ENCODE measurements around the gene PSMA8.
"Not testable (repeated sequence)": the region's sequence is repeated elsewhere in the genome, so short reads cannot be mapped to it uniquely, and the experiment has no call there.

Gene PSMA8

GRCh38 chr18:26226229-26227050, 92.8 kb downstream of the PSMA8 start, which contains the start of gene TAF4B:
Gene TAF4B (plus strand): TSS chr18:26226445. CDS start chr18:26226934, 489 bp downstream.
- peak within 1 kb of the TSS; percentile 64 for H3K4me3 ChIP-seq (ENCODE audit: low read length)
- DNase-seq (ENCODE audit: low read depth, low spot score) = peak; percentile 67

GRCh38 chr18:26227051-26227670, 93.5 kb downstream of the PSMA8 start:
- DNase-seq (ENCODE audit: low read depth, low spot score) = no peak
- H3K4me3 ChIP-seq (ENCODE audit: low read length) = peak overlapping the region; percentile 64

- no peak for DNase-seq (ENCODE audit: low read depth, low spot score)
- H3K4me3 ChIP-seq (ENCODE audit: low read length) = no peak overlapping the region
Observed at GRCh38 chr18:26228562-26229260, 95.0 kb downstream of the PSMA8 start.

GRCh38 chr18:26230497-26230896, 96.8 kb downstream of the PSMA8 start:
- H3K4me3 ChIP-seq (ENCODE audit: low read length) = no peak overlapping the region
- DNase-seq (ENCODE audit: low read depth, low spot score) = no peak

DNA sequence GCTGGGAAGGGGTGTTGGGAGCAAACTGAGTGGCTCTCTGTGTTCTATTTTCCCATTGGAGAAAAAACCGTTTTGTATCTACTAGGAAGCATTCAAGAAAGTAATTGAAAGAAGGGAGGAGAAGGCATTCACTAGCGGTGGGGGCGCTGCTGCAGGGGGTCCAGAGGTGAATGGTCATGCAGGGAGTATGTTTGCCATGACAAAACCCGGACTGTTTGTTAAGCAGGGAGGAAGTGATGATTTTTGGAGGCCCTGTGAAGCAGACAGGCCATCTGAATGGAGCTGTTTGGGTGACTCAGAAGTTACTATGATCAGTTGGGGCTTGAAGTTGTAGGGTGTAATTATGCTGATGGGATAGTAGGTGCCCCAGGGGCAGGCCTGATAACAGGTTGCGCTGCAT, 99.5 kb downstream of the PSMA8 start:
- no peak overlapping the region for H3K4me3 ChIP-seq (ENCODE audit: low read length)
- no peak for DNase-seq (ENCODE audit: low read depth, low spot score)

GRCh38 chr18:26237363-26237762, 103.7 kb downstream of the PSMA8 start:
- H3K4me3 ChIP-seq (ENCODE audit: low read length); DNase-seq (ENCODE audit: low read depth, low spot score): not testable (repeated sequence)

DNA sequence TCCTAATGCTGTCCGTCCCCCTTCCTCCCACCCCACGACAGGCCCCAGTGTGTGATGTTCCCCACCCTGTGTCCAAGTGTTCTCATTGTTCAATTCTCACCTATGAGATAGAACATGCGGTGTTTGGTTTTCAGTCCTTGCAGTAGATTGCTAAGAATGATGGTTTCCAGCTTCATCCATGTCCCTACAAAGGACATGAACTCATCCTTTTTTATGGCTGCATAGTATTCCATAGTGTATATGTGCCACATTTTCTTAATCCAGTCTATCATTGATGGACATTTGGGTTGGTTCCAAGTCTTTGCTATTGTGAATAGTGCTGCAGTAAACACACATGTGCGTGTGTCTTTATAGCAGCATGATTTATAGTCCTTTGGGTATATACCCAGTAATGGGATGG, 105.0 kb downstream of the PSMA8 start:
- H3K4me3 ChIP-seq (ENCODE audit: low read length); DNase-seq (ENCODE audit: low read depth, low spot score): not testable (repeated sequence)

- not testable (repeated sequence) for DNase-seq (ENCODE audit: low read depth, low spot score); H3K4me3 ChIP-seq (ENCODE audit: low read length)
Observed at GRCh38 chr18:26242392-26242791, 108.7 kb downstream of the PSMA8 start.
